AG10803 (cell line): Measurements from ENCODE around the gene CASP8.

ENCODE experiments used
- DNase-seq: peaks from one replicate; pipeline ENCODE4 v3.0.0; 2010; ENCODE audit warnings: low read depth
- H3K4me3 ChIP-seq: 2 replicates; pipeline ENCODE4 v1.5.1; 2011; ENCODE audit warnings: mild to moderate bottlenecking, low read length, control low read depth
- CTCF ChIP-seq: conservative IDR thresholded peaks from 2 replicates; pipeline ENCODE4 v1.5.1; 2011; ENCODE audit warnings: mild to moderate bottlenecking, low read length, control low read depth, inconsistent platforms

Gene CASP8

DNA sequence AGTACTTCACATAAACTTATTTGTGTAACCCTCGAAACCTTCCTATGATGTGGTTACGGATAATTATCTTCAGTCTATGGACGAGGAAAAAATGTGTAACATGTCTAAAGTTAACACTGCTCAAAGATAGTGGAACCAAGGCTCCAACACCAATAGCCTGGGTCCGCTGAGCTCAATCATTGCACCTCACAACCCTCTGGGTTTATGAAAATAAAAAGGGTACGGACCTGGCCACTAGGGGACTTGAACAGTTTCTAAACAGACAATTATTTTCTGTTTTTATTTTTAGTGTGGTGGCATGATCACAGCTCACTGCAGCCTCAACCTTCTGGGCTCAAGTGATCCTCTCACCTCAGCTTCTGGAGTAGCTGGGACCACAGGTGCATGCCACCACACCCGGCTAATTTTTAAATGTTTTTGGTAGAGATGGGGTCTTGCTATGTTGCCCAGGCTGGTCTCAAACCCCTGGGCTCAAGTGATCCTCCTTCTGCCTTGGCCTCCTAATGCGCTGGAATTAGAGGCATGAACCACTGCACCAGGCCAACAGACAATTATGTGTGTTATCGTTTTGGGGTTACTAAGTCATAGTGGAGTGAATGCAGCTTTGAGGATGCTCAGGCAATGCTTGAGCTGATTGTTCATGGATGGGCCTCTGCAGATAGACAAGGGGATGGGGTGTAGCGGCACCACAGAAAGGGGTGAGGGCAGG is 10.1 kb downstream of the CASP8 start:
- H3K4me3 ChIP-seq: no peak overlapping the region
- TF ChIP-seq CTCF: no peak
- no peak for DNase-seq

DNA sequence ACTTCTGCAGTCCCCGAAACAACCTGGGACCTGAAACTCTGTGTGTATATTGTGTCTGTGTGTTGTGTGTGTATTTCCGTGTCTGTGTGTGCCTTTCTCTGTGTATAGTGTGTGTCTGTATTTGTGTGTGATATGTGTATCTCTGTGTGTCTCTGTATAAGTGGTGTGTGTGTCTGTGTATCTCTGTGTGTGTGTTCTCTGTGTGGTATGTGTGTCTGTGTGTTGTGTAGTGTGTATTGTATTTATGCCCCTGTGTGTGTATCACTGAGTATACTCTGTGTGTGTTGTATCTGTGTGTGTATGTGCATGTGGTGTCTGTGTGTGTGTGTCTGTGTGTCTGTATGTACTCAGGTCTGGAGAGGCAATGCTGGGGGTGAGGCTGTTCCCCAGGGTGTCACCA is 11.6 kb downstream of the CASP8 start:
- DNase-seq: no peak
- TF ChIP-seq CTCF: no peak

GRCh38 chr2:201273330-201273983 is 13.1 kb downstream of the CASP8 start:
- no peak for TF ChIP-seq CTCF
- no peak overlapping the region for H3K4me3 ChIP-seq

More for the DNA sequence above, 11.6 kb downstream of the CASP8 start:
- H3K4me3 ChIP-seq: no peak overlapping the region

DNA sequence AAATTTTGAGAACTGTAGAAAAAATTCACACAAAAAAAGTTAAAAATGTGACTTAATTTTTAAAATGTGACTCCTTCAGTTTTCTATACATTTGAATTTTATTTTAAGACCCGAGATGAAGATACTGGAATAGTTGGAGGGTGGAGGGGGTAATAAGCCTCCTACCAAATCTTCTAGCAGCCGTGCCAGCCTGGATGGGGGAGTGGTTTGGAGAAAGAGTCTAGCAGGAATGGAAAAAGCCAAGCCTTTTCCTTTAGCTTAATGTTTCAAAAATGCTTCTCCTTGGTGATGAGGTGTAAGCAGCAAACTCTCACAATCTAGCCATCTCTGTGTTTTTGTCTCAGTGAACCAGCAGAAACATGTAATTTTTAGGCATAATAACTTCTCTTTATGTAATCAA is 14.7 kb downstream of the CASP8 start:
- DNase-seq: no peak
- no peak for TF ChIP-seq CTCF
- H3K4me3 ChIP-seq: no peak overlapping the region

More at GRCh38 chr2:201273330-201273983, 13.1 kb downstream of the CASP8 start:
- no peak for DNase-seq

DNA sequence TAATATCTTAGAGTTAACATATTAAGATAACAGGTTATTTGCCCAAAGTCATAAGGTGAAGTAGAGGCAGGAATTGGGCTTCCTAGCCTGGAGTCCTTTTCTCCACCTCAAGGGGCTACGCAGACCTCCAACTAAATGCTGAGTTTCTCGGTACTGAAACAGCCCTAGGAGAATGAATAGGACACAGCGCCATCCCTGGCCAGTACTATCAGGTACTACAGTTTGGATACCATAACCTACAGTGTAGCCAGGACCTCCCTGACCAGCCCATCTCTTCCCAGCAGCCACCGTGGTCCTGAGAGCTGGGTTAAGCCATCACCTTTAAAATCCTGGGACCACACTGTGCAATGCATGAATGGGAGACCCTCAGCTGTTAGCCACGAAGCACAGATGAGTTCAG is 15.7 kb downstream of the CASP8 start:
- TF ChIP-seq CTCF: no peak
- DNase-seq: no peak
- no peak overlapping the region for H3K4me3 ChIP-seq

- DNase-seq: no peak
- TF ChIP-seq CTCF: no peak
- H3K4me3 ChIP-seq: no peak overlapping the region
These were observed 16.2 kb downstream of the CASP8 start for GRCh38 chr2:201276511-201276910.

- TF ChIP-seq CTCF: no peak
- no peak overlapping the region for H3K4me3 ChIP-seq
- no peak for DNase-seq
These were observed 18.7 kb downstream of the CASP8 start for GRCh38 chr2:201279079-201279478.
